Measurements from ENCODE around the gene SLBP.

DNA sequence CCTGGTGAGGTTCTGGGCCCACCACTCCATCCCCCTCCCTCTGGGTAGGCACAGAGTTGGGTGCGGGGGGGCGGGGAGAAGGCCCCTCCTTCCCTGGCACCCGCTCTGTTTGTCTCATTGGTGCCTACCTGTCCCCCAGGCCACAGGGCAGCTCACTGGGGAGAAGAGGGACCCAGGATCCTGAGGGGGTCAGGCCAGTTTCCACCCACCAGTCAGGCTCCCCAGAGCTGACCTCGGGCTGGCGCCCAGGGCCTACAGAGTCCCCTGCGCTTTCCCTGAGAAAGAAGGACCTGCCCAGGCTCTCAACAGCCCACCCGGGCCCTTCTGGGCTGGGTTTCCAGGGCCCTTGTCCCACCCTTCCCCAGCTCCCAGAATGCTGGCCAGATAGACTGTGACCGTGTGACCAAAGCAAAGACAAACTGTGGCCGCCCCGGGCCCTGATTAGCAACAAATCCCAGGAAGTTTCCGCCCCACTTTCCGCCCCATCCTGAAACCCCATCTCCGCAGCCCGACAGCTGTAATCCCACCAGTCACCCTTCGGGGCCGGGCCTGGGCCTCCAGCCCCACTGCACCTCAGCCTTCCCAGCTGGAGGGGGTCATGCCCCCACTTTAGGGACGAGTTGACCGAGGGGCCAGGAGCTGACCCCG, 47.2 kb upstream of the SLBP start:
- TF ChIP-seq, protein P1, sequence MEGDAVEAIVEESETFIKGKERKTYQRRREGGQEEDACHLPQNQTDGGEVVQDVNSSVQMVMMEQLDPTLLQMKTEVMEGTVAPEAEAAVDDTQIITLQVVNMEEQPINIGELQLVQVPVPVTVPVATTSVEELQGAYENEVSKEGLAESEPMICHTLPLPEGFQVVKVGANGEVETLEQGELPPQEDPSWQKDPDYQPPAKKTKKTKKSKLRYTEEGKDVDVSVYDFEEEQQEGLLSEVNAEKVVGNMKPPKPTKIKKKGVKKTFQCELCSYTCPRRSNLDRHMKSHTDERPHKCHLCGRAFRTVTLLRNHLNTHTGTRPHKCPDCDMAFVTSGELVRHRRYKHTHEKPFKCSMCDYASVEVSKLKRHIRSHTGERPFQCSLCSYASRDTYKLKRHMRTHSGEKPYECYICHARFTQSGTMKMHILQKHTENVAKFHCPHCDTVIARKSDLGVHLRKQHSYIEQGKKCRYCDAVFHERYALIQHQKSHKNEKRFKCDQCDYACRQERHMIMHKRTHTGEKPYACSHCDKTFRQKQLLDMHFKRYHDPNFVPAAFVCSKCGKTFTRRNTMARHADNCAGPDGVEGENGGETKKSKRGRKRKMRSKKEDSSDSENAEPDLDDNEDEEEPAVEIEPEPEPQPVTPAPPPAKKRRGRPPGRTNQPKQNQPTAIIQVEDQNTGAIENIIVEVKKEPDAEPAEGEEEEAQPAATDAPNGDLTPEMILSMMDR (IDR thresholded peaks at IDR 0.05): no peak
- TF ChIP-seq POLR2A (IDR thresholded peaks at IDR 0.05): no peak

Data from adrenal gland (tissue), 5 donors.